Epithelial cell of esophagus (primary cell): ENCODE measurements around the gene CTRB2.

Experiments
- DNase-seq: peaks from one replicate; pipeline ENCODE4 v3.0.0; 2010; ENCODE audit warnings: low read depth
- H3K4me3 ChIP-seq: 2 replicates; pipeline ENCODE4 v1.5.1; 2011; ENCODE audit warnings: mild to moderate bottlenecking, low read length, control low read depth
- CTCF ChIP-seq: IDR thresholded peaks from 2 replicates; pipeline ENCODE4 v1.5.1; 2011; ENCODE audit warnings: low read depth, mild to moderate bottlenecking, low read length, control low read depth, inconsistent platforms; ENCODE audit not compliant: insufficient read depth; ENCODE audit errors: missing control alignments

Gene CTRB2

DNA sequence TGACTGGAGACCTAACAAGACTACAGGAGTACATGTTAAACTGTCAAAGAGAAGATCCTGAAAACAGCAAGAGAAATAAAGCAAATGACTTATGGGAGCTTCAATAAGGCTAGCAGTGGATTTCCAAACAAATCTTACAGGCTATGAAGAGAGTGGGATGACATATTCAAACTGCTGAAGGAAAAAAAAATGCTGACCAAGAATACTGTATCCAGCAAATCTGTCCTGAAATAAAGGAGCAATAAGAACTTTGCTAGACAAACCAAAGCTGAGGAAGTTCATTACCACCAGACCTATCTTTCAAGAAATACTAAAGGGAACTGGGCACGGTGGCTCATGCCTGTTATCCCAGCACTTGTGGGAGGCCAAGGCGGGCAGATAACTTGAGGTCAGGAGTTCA, 30.0 kb downstream of the CTRB2 start:
- TF ChIP-seq CTCF = no peak
- H3K4me3 ChIP-seq = no peak overlapping the region
- no peak for DNase-seq

DNA sequence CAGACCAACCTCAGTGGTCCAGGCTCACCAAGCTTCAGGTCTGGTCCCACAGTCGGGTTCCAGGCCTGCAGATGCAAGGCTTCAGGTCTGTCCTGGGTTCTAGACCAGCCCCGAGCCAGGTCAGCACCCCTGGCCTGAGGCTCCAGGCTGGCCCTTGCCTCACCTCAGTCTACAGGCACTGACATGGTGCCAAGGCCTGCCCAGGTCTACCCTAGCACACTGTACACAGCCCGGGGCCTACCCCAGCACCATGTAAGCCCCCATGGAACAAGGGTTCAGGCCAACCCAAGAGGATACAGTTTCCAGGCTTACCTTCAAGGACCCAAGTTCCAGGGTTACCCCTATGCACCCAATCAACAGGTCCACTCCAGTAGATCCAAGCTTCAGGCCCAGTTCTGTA, 31.9 kb downstream of the CTRB2 start:
- no peak for DNase-seq
- H3K4me3 ChIP-seq = no peak overlapping the region
- no peak for TF ChIP-seq CTCF

GRCh38 chr16:75172578-75172977, 34.4 kb downstream of the CTRB2 start:
- H3K4me3 ChIP-seq = no peak overlapping the region
- no peak for DNase-seq
- TF ChIP-seq CTCF = no peak

DNA sequence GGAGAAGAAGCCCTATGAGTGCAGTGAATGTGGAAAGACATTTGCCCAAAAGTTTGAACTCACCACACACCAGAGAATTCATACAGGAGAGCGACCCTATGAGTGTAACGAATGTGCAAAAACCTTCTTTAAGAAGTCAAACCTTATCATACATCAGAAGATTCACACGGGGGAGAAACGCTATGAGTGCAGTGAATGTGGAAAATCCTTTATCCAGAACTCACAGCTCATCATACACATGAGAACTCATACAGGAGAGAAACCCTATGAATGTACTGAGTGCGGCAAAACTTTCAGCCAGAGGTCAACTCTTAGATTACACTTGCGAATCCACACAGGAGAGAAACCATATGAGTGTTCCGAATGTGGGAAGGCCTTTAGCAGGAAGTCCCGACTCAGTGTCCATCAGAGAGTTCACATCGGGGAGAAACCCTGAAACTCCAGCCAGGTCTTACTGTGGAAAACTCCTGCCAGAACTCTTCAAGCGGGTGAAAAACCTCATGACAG, 37.0 kb downstream of the CTRB2 start:
- TF ChIP-seq CTCF = no peak
- H3K4me3 ChIP-seq = no peak overlapping the region
- no peak for DNase-seq

DNA sequence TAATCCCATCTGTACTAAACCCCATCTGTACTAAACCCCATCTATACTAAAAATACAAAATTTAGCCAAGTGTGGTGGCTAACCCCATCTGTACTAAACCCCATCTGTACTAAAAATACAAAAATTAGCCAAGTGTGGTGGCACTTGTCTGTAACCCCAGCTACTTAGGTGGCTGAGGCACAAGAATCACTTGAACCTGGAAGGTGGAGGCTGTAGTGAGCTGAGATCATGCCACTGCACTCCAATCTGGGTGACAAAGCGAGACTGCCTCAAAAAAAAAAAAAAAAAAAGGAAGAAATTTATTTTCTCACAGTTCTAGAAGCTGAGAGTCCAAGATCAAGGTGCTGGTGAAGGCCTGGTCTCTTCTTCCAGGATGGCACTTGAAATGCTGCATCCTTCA, 46.6 kb downstream of the CTRB2 start:
- no peak for TF ChIP-seq CTCF
- no peak overlapping the region for H3K4me3 ChIP-seq
- no peak for DNase-seq
